HepG2 (cell line): ENCODE measurements around the gene HSCB. TPM values are rescaled to one million over a fixed set of nuclear protein-coding genes. Genes with fewer than 3 reads are reported as not detected.

ENCODE experiments used
- ATAC-seq: fragments of 200-7000 bp; cut with Tn5 transposase; 3 replicates; pipeline ENCODE4 v1.9.1; 2020; ENCODE audit warnings: mild to moderate bottlenecking, moderate library complexity
- BruUV-seq: library from RNA; stranded (reverse); fragments of 400-500 nt; replicated peaks from 2 replicates; lab custom pipeline; 2021; lab: Mats Ljungman, UMichigan
- CTCF ChIA-PET: fragments of 300-600 bp; formaldehyde crosslinking; extraction: SDS; loops from one replicate; lab custom pipeline; 2021; ENCODE audit warnings: low total read pairs, inconsistent platforms, low intra/inter-chr PET ratio; lab: Yijun Ruan, JAX
- POLR2A ChIA-PET: fragments of 350-600 bp; sonication (Branson Sonifier 250); formaldehyde crosslinking; loops from one replicate; lab custom pipeline; 2020; ENCODE audit warnings: antibody characterized with exemption, inconsistent platforms; lab: Yijun Ruan, JAX
- DNase-seq: peaks from one replicate; pipeline ENCODE4 v3.0.0-alpha.2; 2015; ENCODE audit warnings: low spot score
- FAIRE-seq: peaks from 3 replicates; lab custom pipeline; 2011; peaks lifted over from hg19 to GRCh38; lab: Jason Lieb, UNC
- H2AFZ ChIP-seq: one replicate; pipeline ENCODE4 v1.6.1; 2011; ENCODE audit warnings: low read length, inconsistent platforms
- H3K27ac ChIP-seq: fragments of 300-600 bp; 3 replicates; pipeline ENCODE4 v1.8.0; 2011; ENCODE audit warnings: mixed run types, mild to moderate bottlenecking, mixed read lengths, low read length, inconsistent platforms; ENCODE audit not compliant: insufficient read depth; ENCODE audit errors: extremely low read length
- H3K27me3 ChIP-seq, 2 experiments: fragments of 200-600 bp in 1 of 2; 2 replicates in 1 of 2; 3 replicates in 1 of 2; pipeline versions ENCODE4 v1.6.0 to v1.8.0; 2011; ENCODE audit warnings: low read length in 2 of 2, mild to moderate bottlenecking in 2 of 2, moderate library complexity in 2 of 2, inconsistent platforms in 1 of 2; ENCODE audit not compliant: insufficient read depth in 2 of 2, control insufficient read depth in 1 of 2
- H3K36me3 ChIP-seq, 2 experiments: fragments of 200-600 bp in 1 of 2; replicated peaks in 1 of 2; 2 replicates in 1 of 2; 3 replicates in 1 of 2; pipeline versions ENCODE4 v1.5.1 to v1.8.0; 2011; ENCODE audit warnings: low read length in 2 of 2, inconsistent platforms in 1 of 2; ENCODE audit not compliant: insufficient read depth in 2 of 2, control insufficient read depth in 1 of 2
- H3K4me1 ChIP-seq: 2 replicates; pipeline ENCODE4 v1.5.1; 2012; ENCODE audit warnings: low read length, inconsistent platforms; ENCODE audit not compliant: insufficient read depth
- H3K4me2 ChIP-seq: 2 replicates; pipeline ENCODE4 v1.6.0; 2011; ENCODE audit warnings: low read depth, low read length, inconsistent platforms
- H3K4me3 ChIP-seq, 3 experiments: fragments of 200-600 bp in 1 of 3; sonication (generic), shearing (Covaris generic) in 1 of 3; replicated peaks in 1 of 3; 2 replicates each; pipeline ENCODE4 v1.5.1; 2011 to 2016; ENCODE audit warnings: low read length in 3 of 3, inconsistent platforms in 2 of 3, low read depth in 2 of 3, mild to moderate bottlenecking in 2 of 3, control low read depth in 1 of 3, mixed read lengths in 1 of 3; ENCODE audit not compliant: insufficient read depth in 1 of 3
- H3K79me2 ChIP-seq: one replicate; pipeline ENCODE4 v1.6.1; 2011; ENCODE audit warnings: low read length, inconsistent platforms; ENCODE audit not compliant: insufficient read depth
- H3K9ac ChIP-seq: 2 replicates; pipeline ENCODE4 v1.6.0; 2011; ENCODE audit warnings: mild to moderate bottlenecking, low read depth, low read length, inconsistent platforms; ENCODE audit not compliant: insufficient read depth
- H3K9me3 ChIP-seq: 2 replicates; pipeline ENCODE4 v1.5.1; 2012; ENCODE audit warnings: mild to moderate bottlenecking, low read length
- H4K20me1 ChIP-seq: 2 replicates; pipeline ENCODE4 v1.6.0; 2011; ENCODE audit warnings: inconsistent platforms, mild to moderate bottlenecking, low read length, moderate library complexity; ENCODE audit not compliant: insufficient read depth
- ZMYM4 ChIP-seq: sonication (generic); formaldehyde crosslinking; IDR thresholded peaks from 2 replicates; pipeline ENCODE4 v1.8.1; 2023; ENCODE audit warnings: mild to moderate bottlenecking, missing genetic modification reagents
- ZNF749 ChIP-seq: sonication (generic); formaldehyde crosslinking; IDR thresholded peaks from 2 replicates; pipeline ENCODE4 v1.8.0; 2022; ENCODE audit warnings: mild to moderate bottlenecking, missing genetic modification reagents, moderate library complexity, borderline replicate concordance
- WGBS: methylation state at CpG from one replicate; pipeline ENCODE4 v1.1.6; 2017; ENCODE audit warnings: low lambda C conversion rate; 5-methylcytosine and 5-hydroxymethylcytosine counted together
- in situ Hi-C: cut with HindIII; loops from 2 replicates; pipeline ENCODE4 v1.10.0; 2017; ENCODE audit warnings: low pct_unique_long_range_greater_than_20kb; ENCODE audit not compliant: extremely low pct_ligation_motif_present
- intact Hi-C: fragments of 100-400 bp; cut with micrococcal nuclease; formaldehyde crosslinking; loops from one replicate; pipeline ENCODE4 v1.10.0; 2022; ENCODE audit not compliant: unreplicated experiment
- polyA plus RNA-seq, 8 experiments: library from polyadenylated mRNA; depleted of rRNA in 3 of 8; stranded (reverse) in 7 of 8; unstranded in 1 of 8; fragments of >200 nt; fragmentation: Illumina TruSeq in 4 of 8; extraction: Trizol in 4 of 8; gene quantifications; 2 replicates each; pipeline versions ENCODE4 v1.2.1 to v1.2.3, GENCODE V29; 2011 to 2016; ENCODE audit warnings: low read depth in 4 of 8, missing spikeins in 1 of 8, mixed read lengths in 1 of 8; ENCODE audit not compliant: insufficient read depth in 1 of 8
- total RNA-seq, 5 experiments: library from RNA; depleted of rRNA; stranded (reverse); fragments of >200 nt; fragmentation: Illumina TruSeq; extraction: Trizol; gene quantifications; 2 replicates each; pipeline ENCODE4 v1.2.3, GENCODE V29; 2016; ENCODE audit warnings: low read depth in 1 of 5
- TF ChIP-seq, protein P1 (sequence below): sonication (generic); formaldehyde crosslinking; IDR thresholded peaks from 2 replicates; pipeline ENCODE4 v1.4.0; 2020; ENCODE audit warnings: missing genetic modification reagents, mild to moderate bottlenecking, borderline replicate concordance
- TF ChIP-seq, protein P2 (sequence below): sonication (generic); formaldehyde crosslinking; IDR thresholded peaks from 2 replicates; pipeline ENCODE4 v1.4.0; 2020; ENCODE audit warnings: missing genetic modification reagents
- TF ChIP-seq, protein P3 (sequence below): sonication (generic); formaldehyde crosslinking; IDR thresholded peaks from 2 replicates; pipeline ENCODE4 v1.8.0; 2022; ENCODE audit warnings: missing genetic modification reagents, low read depth, mild to moderate bottlenecking, borderline replicate concordance

Gene HSCB
- total and polyA plus RNA-seq, 2 of the 13 experiments (the other 11 are each of a cell fraction or from before 2014, with no cell fraction given) = 15.4 to 20.9 TPM

DNA sequence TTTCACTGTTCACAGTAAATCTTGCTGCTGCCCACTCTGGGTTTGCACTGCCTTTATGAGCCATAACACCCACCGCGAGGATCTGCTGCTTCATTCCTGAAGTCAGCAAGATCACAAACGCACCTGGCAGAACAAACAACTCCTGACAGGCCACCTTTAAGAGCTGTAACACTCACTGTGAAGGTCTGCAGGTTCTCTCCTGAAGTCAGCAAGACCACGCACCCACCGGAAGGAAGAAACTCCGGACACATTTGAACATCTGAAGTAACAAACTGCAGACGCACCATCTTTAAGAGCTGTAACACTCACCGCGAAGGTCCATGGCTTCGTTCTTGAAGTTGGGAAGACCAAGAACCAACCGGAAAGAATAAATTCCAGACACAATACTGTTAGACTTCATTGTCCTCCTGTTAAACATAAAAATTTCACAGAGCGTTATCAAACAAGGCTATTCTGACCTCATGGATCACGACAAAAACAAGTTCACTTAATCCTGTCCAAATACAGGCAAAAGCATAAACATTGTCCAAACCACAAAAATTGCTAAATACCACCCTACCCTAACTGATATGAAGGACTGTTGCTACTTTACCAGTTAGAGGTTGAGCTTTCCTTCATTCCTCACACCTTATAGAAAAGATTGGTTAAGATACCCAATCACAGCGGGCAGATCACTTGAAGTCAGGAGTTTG, 27.7 kb downstream of the HSCB start:
- ATAC-seq (no peak), FAIRE-seq (no peak), DNase-seq (peak; percentile 14)
- H4K20me1 ChIP-seq = no peaks in the 10 kb centered on the region
- POLR2A ChIA-PET = interaction anchor here (1.0 to 2.1 kb wide), 3 partner anchors 15 to 31 kb away, joined by 3 to 7 read pairs (median 6); partner anchors contain the start of gene XBP1
- TF ChIP-seq ZMYM4 (CRISPR knock-in tag) = 0 out of 2 replicates have a peak, but pooled peaks have one; percentile 0
- no peak for TF ChIP-seq ZNF749 (CRISPR knock-in tag)
- TF ChIP-seq, protein P1, sequence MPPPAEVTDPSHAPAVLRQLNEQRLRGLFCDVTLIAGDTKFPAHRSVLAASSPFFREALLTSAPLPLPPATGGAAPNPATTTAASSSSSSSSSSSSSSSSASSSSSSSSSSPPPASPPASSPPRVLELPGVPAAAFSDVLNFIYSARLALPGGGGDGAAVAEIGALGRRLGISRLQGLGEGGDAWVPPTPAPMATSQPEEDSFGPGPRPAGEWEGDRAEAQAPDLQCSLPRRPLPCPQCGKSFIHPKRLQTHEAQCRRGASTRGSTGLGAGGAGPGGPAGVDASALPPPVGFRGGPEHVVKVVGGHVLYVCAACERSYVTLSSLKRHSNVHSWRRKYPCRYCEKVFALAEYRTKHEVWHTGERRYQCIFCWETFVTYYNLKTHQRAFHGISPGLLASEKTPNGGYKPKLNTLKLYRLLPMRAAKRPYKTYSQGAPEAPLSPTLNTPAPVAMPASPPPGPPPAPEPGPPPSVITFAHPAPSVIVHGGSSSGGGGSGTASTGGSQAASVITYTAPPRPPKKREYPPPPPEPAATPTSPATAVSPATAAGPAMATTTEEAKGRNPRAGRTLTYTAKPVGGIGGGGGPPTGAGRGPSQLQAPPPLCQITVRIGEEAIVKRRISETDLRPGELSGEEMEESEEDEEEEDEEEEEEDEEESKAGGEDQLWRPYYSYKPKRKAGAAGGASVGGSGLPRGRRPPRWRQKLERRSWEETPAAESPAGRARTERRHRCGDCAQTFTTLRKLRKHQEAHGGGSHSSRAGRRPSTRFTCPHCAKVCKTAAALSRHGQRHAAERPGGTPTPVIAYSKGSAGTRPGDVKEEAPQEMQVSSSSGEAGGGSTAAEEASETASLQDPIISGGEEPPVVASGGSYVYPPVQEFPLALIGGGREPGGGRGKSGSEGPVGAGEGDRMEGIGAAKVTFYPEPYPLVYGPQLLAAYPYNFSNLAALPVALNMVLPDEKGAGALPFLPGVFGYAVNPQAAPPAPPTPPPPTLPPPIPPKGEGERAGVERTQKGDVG = 0 out of 2 replicates have a peak, but pooled peaks have one; percentile 31
- TF ChIP-seq, protein P2, sequence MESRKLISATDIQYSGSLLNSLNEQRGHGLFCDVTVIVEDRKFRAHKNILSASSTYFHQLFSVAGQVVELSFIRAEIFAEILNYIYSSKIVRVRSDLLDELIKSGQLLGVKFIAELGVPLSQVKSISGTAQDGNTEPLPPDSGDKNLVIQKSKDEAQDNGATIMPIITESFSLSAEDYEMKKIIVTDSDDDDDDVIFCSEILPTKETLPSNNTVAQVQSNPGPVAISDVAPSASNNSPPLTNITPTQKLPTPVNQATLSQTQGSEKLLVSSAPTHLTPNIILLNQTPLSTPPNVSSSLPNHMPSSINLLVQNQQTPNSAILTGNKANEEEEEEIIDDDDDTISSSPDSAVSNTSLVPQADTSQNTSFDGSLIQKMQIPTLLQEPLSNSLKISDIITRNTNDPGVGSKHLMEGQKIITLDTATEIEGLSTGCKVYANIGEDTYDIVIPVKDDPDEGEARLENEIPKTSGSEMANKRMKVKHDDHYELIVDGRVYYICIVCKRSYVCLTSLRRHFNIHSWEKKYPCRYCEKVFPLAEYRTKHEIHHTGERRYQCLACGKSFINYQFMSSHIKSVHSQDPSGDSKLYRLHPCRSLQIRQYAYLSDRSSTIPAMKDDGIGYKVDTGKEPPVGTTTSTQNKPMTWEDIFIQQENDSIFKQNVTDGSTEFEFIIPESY (CRISPR knock-in tag) = peak; percentile 76
- TF ChIP-seq, protein P3, sequence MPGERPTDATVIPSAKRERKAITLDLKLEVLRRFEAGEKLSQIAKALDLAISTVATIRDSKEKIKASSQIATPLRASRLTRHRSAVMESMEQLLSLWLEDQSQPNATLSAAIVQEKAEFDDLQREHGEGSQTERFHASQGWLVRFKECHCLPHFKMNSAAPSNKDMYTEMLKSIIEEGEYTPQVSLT (CRISPR knock-in tag) = no peak
- in situ Hi-C loops (no loop called here), intact Hi-C loops (no loop called here)
- no peak overlapping the region for H2AFZ ChIP-seq
- CTCF ChIA-PET = no interaction called here
- H3K4me1 ChIP-seq = peaks cover 51% of the 10 kb centered on the region
- no peak overlapping the region for H3K27ac ChIP-seq
- WGBS = 89% methylated on average over 14 of the region's 14 CpGs
- no TSS peak for BruUV-seq
- H3K9ac ChIP-seq = no peak overlapping the region
- H3K27me3 ChIP-seq = no peaks in the 10 kb centered on the region; a peak in 1 of 5 replicates
- peaks cover 15% of the 10 kb centered on the region for H3K79me2 ChIP-seq
- H3K4me3 ChIP-seq = no peak overlapping the region
- no peaks in the 10 kb centered on the region for H3K9me3 ChIP-seq
- no peak overlapping the region for H3K4me2 ChIP-seq
- H3K36me3 ChIP-seq = 0 out of 5 replicates have a peak, but pooled peaks cover 0 to 2% of the 10 kb centered on the region in 2 experiments
